Cardiac septum (tissue), 1 donor: ENCODE data around the gene PROX1. TPM values are rescaled to one million over a fixed set of nuclear protein-coding genes. Genes with fewer than 3 reads are reported as not detected.

Experiments
- DNase-seq: peaks from one replicate; pipeline ENCODE4 v3.0.0-alpha.2; 2020; ENCODE audit warnings: low spot score
- intact Hi-C: fragments of 100-400 bp; cut with DNase I; formaldehyde crosslinking; loops from one replicate; pipeline ENCODE4 v1.14.0; 2022
- total RNA-seq: library from RNA; stranded (reverse); fragmentation: NEBNext Ultra II Directional; extraction: Animal tissue kit (Norgen Biotek cat#: 25700); gene quantifications from one replicate; pipeline ENCODE4 v1.2.1, GENCODE V29; 2021
- donor health status: DM: no; HTN: no; CAD: no.

PROX1 gene
- total RNA-seq, 1 donor from 2014 or later: 110 TPM

DNA sequence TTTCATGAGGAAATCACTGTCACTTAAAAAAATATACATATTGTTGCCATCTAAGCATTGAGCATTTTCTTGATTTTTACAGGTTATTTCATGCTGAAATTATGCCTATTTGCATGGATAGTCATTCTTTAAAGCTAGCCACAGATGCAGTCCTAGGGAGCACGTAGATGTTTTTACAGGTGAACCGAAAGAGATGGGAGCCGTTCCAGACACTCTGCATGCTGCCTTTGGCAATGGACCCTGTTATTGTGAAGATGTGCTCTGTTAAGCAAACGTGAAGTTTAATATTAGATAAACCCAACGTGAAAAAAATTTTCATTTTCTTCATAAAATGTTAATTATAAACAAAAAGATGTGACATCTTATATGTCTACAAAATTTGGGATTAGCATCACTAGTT is 7.1 kb downstream of the PROX1 start:
- intact Hi-C loops: no loop called here
- DNase-seq: no peak

GRCh38 chr1:213995603-213996002 is 7.8 kb downstream of the PROX1 start:
- DNase-seq: no peak
- intact Hi-C loops: no loop called here

GRCh38 chr1:213996320-213997037 is 8.7 kb downstream of the PROX1 start:
- no peak for DNase-seq
- intact Hi-C loops: no loop called here

- intact Hi-C loops: no loop called here
- no peak for DNase-seq
Observed at GRCh38 chr1:213997038-213997771, 9.4 kb downstream of the PROX1 start.

DNA sequence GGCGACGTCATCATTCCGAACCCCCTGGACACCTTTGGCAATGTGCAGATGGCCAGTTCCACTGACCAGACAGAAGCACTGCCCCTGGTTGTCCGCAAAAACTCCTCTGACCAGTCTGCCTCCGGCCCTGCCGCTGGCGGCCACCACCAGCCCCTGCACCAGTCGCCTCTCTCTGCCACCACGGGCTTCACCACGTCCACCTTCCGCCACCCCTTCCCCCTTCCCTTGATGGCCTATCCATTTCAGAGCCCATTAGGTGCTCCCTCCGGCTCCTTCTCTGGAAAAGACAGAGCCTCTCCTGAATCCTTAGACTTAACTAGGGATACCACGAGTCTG is 10.0 kb downstream of the PROX1 start:
- intact Hi-C loops: no loop called here
- DNase-seq: no peak

GRCh38 chr1:213998785-213999184 is 11.0 kb downstream of the PROX1 start:
- no peak for DNase-seq

GRCh38 chr1:213999732-214000131 is 12.0 kb downstream of the PROX1 start:
- intact Hi-C loops: no loop called here
- DNase-seq: no peak

More at GRCh38 chr1:213998785-213999184, 11.0 kb downstream of the PROX1 start:
- intact Hi-C loops: no loop called here

DNA sequence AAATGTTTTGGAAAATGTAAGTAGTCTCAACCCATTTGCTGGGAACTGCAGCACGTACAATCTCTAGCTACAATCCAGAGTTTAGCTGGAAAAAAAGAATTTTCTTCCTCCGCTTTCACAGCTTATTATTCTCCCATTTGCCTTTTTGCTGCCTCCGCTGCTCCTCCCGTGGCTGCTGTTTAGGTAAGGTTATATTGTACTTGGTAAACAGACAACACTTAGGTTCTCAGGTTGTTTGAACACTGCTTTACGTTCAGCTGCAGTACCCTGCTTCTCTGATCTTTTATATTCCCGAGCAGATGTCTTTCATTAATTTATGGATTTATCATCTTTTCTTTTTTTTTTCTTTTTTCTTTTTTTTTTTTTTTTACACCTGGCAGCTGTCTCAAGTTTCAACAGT is 14.3 kb downstream of the PROX1 start:
- intact Hi-C loops: no loop called here
- DNase-seq: no peak

DNA sequence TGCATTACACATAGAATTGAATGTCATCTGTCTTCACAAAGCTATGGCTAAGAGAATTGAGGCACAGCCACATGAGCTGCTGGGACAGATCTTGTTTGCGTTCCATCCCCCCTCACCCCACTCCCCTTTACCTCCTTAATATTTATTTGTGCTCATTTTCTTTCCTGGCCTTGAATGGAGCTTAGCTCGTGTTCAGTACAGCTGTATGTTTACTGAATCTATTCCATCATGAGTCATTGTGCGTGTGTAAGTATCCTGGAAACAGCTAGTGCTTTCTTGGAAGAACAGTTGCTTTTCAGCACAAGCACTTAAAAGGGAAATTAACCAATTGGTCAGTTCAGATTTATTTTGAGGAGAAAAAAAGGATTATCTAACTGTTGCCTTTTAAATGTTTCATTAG is 14.7 kb downstream of the PROX1 start:
- intact Hi-C loops: no loop called here

DNA sequence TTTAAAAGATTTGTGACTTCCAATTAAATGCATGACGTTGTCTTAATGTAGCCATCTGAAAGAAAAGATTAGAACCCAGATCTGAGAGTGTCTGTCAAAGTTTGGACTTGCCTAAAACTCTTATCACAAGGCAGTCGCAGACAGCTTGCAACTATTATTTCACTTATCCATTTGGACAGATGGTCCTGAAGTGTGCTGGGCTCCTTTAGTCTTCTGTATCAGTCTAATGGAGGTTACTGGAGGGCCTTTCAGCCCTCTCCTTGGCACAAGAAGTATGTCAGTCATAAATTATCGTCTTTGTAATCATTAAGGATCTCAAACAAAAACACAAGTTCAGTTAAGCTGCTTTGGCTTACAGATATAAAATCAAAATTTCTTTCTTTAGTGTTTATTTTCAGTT is 15.5 kb downstream of the PROX1 start:
- no peak for DNase-seq
- intact Hi-C loops: no loop called here

More for the DNA sequence above, 14.7 kb downstream of the PROX1 start:
- no peak for DNase-seq

- intact Hi-C loops: no loop called here
- DNase-seq: no peak
Observed at GRCh38 chr1:214004014-214004413, 16.2 kb downstream of the PROX1 start.

DNA sequence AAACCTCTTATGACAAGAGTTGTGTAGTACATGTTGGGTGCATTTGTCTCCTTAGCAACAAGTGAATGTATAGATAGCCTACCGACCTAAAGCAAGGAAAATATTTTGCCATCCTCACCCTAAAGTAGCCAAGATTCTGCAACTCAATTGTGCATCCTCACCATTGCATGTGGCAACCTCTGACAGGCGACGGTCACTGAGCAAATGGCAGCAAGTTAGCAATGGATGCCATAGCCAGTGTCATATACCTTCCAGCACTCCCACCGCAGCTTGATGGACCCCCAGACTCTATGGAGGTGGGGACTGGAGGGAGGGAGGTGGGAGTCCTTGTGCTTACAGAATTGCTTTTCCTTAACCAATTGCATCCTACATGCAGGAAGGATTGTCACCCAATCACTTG is 17.0 kb downstream of the PROX1 start:
- intact Hi-C loops: no loop called here
- no peak for DNase-seq

- no peak for DNase-seq
- intact Hi-C loops: no loop called here
Observed at GRCh38 chr1:214005708-214006107, 17.9 kb downstream of the PROX1 start.

GRCh38 chr1:214006845-214007244 is 19.1 kb downstream of the PROX1 start:
- no peak for DNase-seq

DNA sequence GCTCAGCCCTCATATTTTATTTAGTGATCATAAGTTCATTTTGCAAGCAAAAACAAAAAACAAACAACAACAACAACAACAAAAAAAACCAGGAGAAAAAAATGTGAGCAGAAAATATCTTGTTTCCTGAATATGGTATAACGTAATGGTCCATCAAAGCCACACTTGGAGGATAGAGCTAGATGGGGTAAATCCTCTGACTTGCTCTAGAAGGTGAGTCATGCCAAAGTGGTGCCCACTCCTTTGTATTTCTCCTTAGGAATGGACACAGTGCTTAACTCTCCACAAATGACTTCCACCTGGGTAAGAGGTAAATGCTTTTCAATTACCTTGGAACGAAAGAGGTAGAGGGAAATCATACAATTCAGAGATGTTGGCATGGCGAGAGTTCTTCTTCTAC is 20.6 kb downstream of the PROX1 start:
- no peak for DNase-seq
- intact Hi-C loops: no loop called here

More at GRCh38 chr1:214006845-214007244, 19.1 kb downstream of the PROX1 start:
- intact Hi-C loops: no loop called here

DNA sequence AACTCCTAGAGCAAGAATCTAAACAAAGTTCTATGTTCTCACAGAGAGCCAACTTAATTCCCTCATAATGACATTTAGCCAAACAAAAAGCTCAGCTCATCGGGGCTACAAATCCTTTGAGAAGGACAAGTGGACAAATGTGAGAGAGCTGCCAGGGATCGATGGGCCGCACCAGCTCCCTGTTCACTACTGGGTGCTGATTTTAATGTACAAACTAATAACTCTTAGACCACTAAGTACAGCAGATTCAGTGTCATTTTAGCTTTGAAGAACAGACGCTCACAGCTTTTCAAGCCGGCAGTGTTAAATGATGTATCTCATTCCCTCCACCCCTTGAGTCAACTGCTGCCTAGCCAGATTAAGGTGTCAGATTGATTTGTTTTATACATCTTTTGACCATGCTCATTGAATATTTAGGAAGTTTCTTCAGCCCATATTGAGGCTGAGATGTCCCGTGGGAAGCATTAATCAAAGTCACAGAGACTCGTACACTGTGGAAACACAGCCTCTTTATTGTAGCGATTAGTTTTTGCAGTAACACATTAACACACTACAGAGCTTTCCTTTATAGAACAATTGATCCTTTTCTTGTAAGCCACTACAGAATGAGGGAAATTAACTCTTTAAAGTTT is 21.1 kb downstream of the PROX1 start:
- intact Hi-C loops: no loop called here
- no peak for DNase-seq

- intact Hi-C loops: no loop called here
- DNase-seq: no peak
Observed at GRCh38 chr1:214009423-214010196, 21.8 kb downstream of the PROX1 start.

GRCh38 chr1:214010197-214010573 is 22.4 kb downstream of the PROX1 start:
- no peak for DNase-seq
- intact Hi-C loops: no loop called here

DNA sequence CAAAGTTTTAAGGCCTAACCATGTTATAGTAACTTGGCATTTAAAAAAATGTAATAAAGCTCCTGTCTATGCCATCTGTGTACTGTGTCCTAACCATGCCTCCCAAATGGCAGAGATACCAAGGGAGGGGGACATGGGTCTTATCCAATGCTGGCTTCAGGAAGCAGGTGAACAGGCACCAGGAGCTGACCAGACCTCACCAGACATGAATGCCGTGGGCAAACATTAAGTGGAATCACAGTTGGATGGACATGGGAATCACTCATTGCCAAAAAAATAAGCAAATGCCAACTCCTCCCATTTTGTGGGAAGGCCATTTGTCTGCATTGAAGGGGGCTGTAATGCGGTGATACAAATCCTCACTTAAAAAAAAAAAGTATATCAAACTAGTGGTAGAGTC is 22.9 kb downstream of the PROX1 start:
- DNase-seq: no peak
- intact Hi-C loops: no loop called here

DNA sequence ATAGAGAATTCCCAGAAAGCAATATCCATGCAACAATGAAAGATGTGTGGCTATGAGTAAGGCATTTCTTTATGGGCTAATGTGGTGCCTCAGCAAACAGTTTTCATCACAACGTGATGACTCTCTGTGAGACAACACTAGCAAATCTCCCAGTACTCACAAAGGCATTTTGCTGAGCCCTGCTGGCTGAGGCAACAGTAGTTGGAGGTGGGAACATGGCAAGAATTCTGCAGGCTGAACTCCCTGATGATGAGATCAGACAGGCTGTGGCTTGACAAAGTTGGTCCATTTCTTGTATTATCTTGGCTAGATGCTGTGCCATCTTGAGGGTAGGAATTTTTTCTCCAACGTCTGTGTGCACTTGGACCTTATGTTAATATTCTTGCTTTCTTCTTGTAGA is 24.6 kb downstream of the PROX1 start:
- intact Hi-C loops: no loop called here
- no peak for DNase-seq
